ENCODE measurements around the gene KLHL10. TPM values are rescaled to one million over a fixed set of nuclear protein-coding genes. Genes with fewer than 3 reads are reported as not detected.

Gene KLHL10
- total and polyA plus RNA-seq, 2 of the 13 experiments (the other 11 are each of a cell fraction or from before 2014, with no cell fraction given) = 0.04 to 0.08 TPM

DNA sequence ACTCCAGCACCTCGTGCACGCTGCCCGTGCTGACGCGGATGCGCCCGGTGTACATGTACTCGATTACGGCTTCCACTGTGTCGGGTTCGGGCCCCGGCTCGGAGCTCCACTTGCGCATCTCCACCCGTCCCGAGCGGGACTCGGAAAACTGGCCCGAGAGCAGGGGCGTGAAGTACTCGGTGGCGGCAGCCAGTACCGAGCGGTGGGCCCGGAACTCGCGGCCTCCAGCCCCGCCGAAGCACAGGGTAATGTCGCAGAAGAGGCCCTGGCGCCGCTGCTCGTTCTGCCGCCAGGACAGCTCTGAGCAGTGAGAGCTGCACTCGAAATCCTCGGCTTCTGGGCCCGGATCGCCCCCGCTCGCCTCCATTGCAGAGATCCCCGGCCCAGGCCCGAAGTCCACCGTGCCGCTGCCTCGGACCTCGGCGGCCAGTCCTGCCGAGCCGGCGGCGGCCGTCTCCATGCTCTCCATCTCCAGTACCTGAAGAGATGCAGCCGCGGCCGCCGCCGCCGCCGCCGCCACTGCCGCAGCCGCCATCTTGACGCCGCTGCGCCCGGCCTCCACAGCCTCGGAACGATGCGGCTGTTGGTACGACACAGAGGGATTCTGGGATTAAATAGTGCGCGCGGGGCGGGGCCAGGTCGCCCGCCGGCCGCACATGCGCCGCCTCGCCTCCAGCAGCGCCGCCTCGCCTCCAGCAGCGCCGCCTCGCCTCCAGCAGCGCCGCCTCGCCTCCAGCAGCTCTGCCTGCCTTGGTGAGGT lies 27.4 kb downstream of the KLHL10 start, which contains the start of gene KLHL11 (continued):
- TF ChIP-seq RBAK (CRISPR knock-in tag; IDR thresholded peaks at IDR 0.05) = no peak
- TF ChIP-seq HNRNPH1 (optimal IDR thresholded peaks at IDR 0.05; ENCODE audit: low read depth, low read length) = no peak
- TF ChIP-seq KMT2B (CRISPR knock-in tag; IDR thresholded peaks at IDR 0.05) = peak; percentile 83
- TF ChIP-seq NBN (conservative IDR thresholded peaks at IDR 0.05) = no peak
- no peak for TF ChIP-seq PLRG1 (conservative IDR thresholded peaks at IDR 0.05)
- TF ChIP-seq ZZZ3 (CRISPR knock-in tag; IDR thresholded peaks at IDR 0.05; ENCODE audit: borderline replicate concordance) = peak; percentile 53
- no peak for TF ChIP-seq ZNF296 (CRISPR knock-in tag; conservative IDR thresholded peaks at IDR 0.05)
- TF ChIP-seq ZNF672 (CRISPR knock-in tag; IDR thresholded peaks at IDR 0.05) = no peak
- TF ChIP-seq NR1H2 (CRISPR knock-in tag; IDR thresholded peaks at IDR 0.05; ENCODE audit: borderline replicate concordance, low read depth) = peak; percentile 57; the same call in 1 of the 2 replicates
- peak; percentile 92 for TF ChIP-seq MYPOP (CRISPR knock-in tag; IDR thresholded peaks at IDR 0.05)
- TF ChIP-seq ZNF496 (CRISPR knock-in tag; IDR thresholded peaks at IDR 0.05; ENCODE audit: insufficient replicate concordance) = no peak
- TF ChIP-seq PRMT3 (CRISPR knock-in tag; IDR thresholded peaks at IDR 0.05; ENCODE audit: borderline replicate concordance, low read depth) = no peak
- TF ChIP-seq ELF3 (CRISPR knock-in tag; IDR thresholded peaks at IDR 0.05) = peak; percentile 64; the same call in 1 of the 2 replicates
- TF ChIP-seq CBX1 (IDR thresholded peaks at IDR 0.05; ENCODE audit: low read depth) = peak; percentile 46
- TF ChIP-seq, protein P1, sequence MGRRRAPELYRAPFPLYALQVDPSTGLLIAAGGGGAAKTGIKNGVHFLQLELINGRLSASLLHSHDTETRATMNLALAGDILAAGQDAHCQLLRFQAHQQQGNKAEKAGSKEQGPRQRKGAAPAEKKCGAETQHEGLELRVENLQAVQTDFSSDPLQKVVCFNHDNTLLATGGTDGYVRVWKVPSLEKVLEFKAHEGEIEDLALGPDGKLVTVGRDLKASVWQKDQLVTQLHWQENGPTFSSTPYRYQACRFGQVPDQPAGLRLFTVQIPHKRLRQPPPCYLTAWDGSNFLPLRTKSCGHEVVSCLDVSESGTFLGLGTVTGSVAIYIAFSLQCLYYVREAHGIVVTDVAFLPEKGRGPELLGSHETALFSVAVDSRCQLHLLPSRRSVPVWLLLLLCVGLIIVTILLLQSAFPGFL (CRISPR knock-in tag; IDR thresholded peaks at IDR 0.05) = 0 out of 2 replicates have a peak, but pooled peaks have one; percentile 57
- TF ChIP-seq DMAP1 (CRISPR knock-in tag; IDR thresholded peaks at IDR 0.05) = peak; percentile 75
- TF ChIP-seq ZNF552 (CRISPR knock-in tag; IDR thresholded peaks at IDR 0.05; ENCODE audit: borderline replicate concordance) = no peak
- TF ChIP-seq SUZ12 (IDR thresholded peaks at IDR 0.05; ENCODE audit: low read depth, low read length) = no peak
- no peak for TF ChIP-seq PHB2 (IDR thresholded peaks at IDR 0.05; ENCODE audit: partially characterized antibody)
- peak; percentile 71 for TF ChIP-seq MYC (CRISPR knock-in tag; IDR thresholded peaks at IDR 0.05; ENCODE audit: borderline replicate concordance)
- no peak for TF ChIP-seq HMGA1 (CRISPR knock-in tag; conservative IDR thresholded peaks at IDR 0.05)
- TF ChIP-seq ZNF251 (CRISPR knock-in tag; IDR thresholded peaks at IDR 0.05) = peak; percentile 57; the same call in 1 of the 2 replicates
- TF ChIP-seq ZNF501 (CRISPR knock-in tag; IDR thresholded peaks at IDR 0.05) = peak; percentile 91
- no peak for TF ChIP-seq KLF15 (CRISPR knock-in tag; IDR thresholded peaks at IDR 0.05; ENCODE audit: borderline replicate concordance)
- peak; percentile 57 for TF ChIP-seq TMF1 (CRISPR knock-in tag; IDR thresholded peaks at IDR 0.05; ENCODE audit: low read depth)
- 0 out of 2 replicates have a peak, but pooled peaks have one; percentile 10 for TF ChIP-seq RFXANK (CRISPR knock-in tag; IDR thresholded peaks at IDR 0.05)
- TF ChIP-seq NPAS2 (CRISPR knock-in tag; IDR thresholded peaks at IDR 0.05; ENCODE audit: borderline replicate concordance) = no peak
- TF ChIP-seq ZNF44 (CRISPR knock-in tag; IDR thresholded peaks at IDR 0.05) = 0 out of 2 replicates have a peak, but pooled peaks have one; percentile 40
- no peak for TF ChIP-seq SATB2 (CRISPR knock-in tag; IDR thresholded peaks at IDR 0.05)
- TF ChIP-seq EP300 (IDR thresholded peaks at IDR 0.05; ENCODE audit: low read depth in 2 of 2, low read length in 2 of 2) = peak in 1 of 2 experiments; percentile 26; a peak in 1 of 4 replicates
- TF ChIP-seq EP300 (CRISPR knock-in tag; IDR thresholded peaks at IDR 0.05; ENCODE audit: borderline replicate concordance) = peak; percentile 7; the same call in 1 of the 2 replicates
- TF ChIP-seq YEATS4 (CRISPR knock-in tag; IDR thresholded peaks at IDR 0.05; ENCODE audit: borderline replicate concordance) = peak; percentile 84
